K562 (cell line): ENCODE results near the gene ABCG5. TPM values are rescaled to one million over a fixed set of nuclear protein-coding genes. Genes with fewer than 3 reads are reported as not detected.

Source experiments
- ATAC-seq: fragments of 200-7000 bp; cut with Tn5 transposase; 3 replicates; pipeline ENCODE4 v1.9.1; 2020; ENCODE audit warnings: moderate library complexity
- BruUV-seq: library from RNA; stranded (reverse); fragments of 400-500 nt; replicated peaks from 2 replicates; lab custom pipeline; 2021; lab: Mats Ljungman, UMichigan
- CTCF ChIA-PET: fragments of 300-600 bp; formaldehyde crosslinking; extraction: SDS; loops from one replicate; lab custom pipeline; 2021; ENCODE audit warnings: low intra/inter-chr PET ratio; lab: Yijun Ruan, JAX
- POLR2A ChIA-PET: fragments of 300-600, 350-650 bp; sonication (Branson Sonifier 250); formaldehyde crosslinking; extraction: SDS; loops from one replicate; lab custom pipeline; 2021; ENCODE audit warnings: antibody characterized with exemption, inconsistent platforms; lab: Yijun Ruan, JAX
- DNase-seq, 4 experiments: peaks; one replicate each; pipeline versions ENCODE4 v3.0.0 to v3.0.0-alpha.2; 2011 to 2018; ENCODE audit warnings: low spot score in 3 of 4, mixed read lengths in 3 of 4; ENCODE audit errors: extremely low read depth in 1 of 4
- FAIRE-seq: peaks from 2 replicates; lab custom pipeline; 2011; peaks lifted over from hg19 to GRCh38; lab: Jason Lieb, UNC
- H2AFZ ChIP-seq: 2 replicates; pipeline ENCODE4 v1.6.0; 2011; ENCODE audit warnings: low read depth, low read length, control low read depth, inconsistent platforms
- H3K27ac ChIP-seq: fragments of 200-600 bp; 3 replicates; pipeline ENCODE4 v1.8.0; 2011; ENCODE audit warnings: low read depth, mild to moderate bottlenecking, control low read depth, inconsistent platforms, low read length, moderate library complexity, mixed read lengths; ENCODE audit errors: extremely low read depth
- H3K27me3 ChIP-seq, 2 experiments: fragments of 300-600 bp in 1 of 2; 2 replicates in 1 of 2; 3 replicates in 1 of 2; pipeline versions ENCODE4 v1.6.0 to v1.8.0; 2011; ENCODE audit warnings: inconsistent platforms in 2 of 2, low read length in 2 of 2, mild to moderate bottlenecking in 1 of 2, mixed read lengths in 1 of 2, moderate library complexity in 1 of 2; ENCODE audit not compliant: control insufficient read depth in 2 of 2, insufficient read depth in 2 of 2
- H3K36me3 ChIP-seq: fragments of 300-600 bp; 3 replicates; pipeline ENCODE4 v1.8.0; 2011; ENCODE audit warnings: mild to moderate bottlenecking, low read length, inconsistent platforms; ENCODE audit not compliant: control insufficient read depth, insufficient read depth
- H3K4me1 ChIP-seq, 2 experiments: fragments of 200-600 bp in 1 of 2; replicated peaks in 1 of 2; 2 replicates in 1 of 2; 3 replicates in 1 of 2; pipeline versions ENCODE4 v1.5.1 to v1.8.0; 2011; ENCODE audit warnings: inconsistent platforms in 2 of 2, low read length in 2 of 2, mild to moderate bottlenecking in 1 of 2, mixed read lengths in 1 of 2, moderate library complexity in 1 of 2; ENCODE audit not compliant: control insufficient read depth in 2 of 2, insufficient read depth in 2 of 2
- H3K4me2 ChIP-seq: 2 replicates; pipeline ENCODE4 v1.6.1; 2011; ENCODE audit warnings: low read length, control low read depth, inconsistent platforms, mixed read lengths; ENCODE audit not compliant: insufficient read depth
- H3K4me3 ChIP-seq: fragments of 200-600 bp; sonication (generic), shearing (Covaris generic); 2 replicates; pipeline ENCODE4 v1.5.1; 2016; ENCODE audit warnings: control low read depth, inconsistent platforms
- H3K79me2 ChIP-seq: fragments of 200-600 bp; 3 replicates; pipeline ENCODE4 v1.8.0; 2011; ENCODE audit warnings: low read length, inconsistent platforms; ENCODE audit not compliant: control insufficient read depth, insufficient read depth
- H3K9ac ChIP-seq, 2 experiments: 2 replicates each; pipeline versions ENCODE4 v1.6.0 to v1.6.1; 2011; ENCODE audit warnings: low read depth in 2 of 2, low read length in 2 of 2, control low read depth in 1 of 2, inconsistent platforms in 1 of 2, mild to moderate bottlenecking in 1 of 2, mixed read lengths in 1 of 2; ENCODE audit not compliant: insufficient read depth in 1 of 2
- H3K9me1 ChIP-seq: one replicate; pipeline ENCODE4 v1.6.0; 2011; ENCODE audit warnings: inconsistent platforms, mild to moderate bottlenecking, low read length, moderate library complexity; ENCODE audit not compliant: control insufficient read depth, insufficient read depth
- H3K9me3 ChIP-seq: replicated peaks from 2 replicates; pipeline ENCODE4 v1.5.1; 2011; ENCODE audit warnings: low read depth, low read length, inconsistent platforms; ENCODE audit not compliant: control insufficient read depth, insufficient read depth
- H4K20me1 ChIP-seq: replicated peaks from 2 replicates; pipeline ENCODE4 v1.6.1; 2011; ENCODE audit warnings: low read length, inconsistent platforms, mixed read lengths; ENCODE audit not compliant: control insufficient read depth, insufficient read depth
- CREB3 ChIP-seq: fragments of 450-650 bp; conservative IDR thresholded peaks from 2 replicates; pipeline ENCODE4 v1.6.1; 2016; ENCODE audit warnings: missing genetic modification characterization, low read depth, mild to moderate bottlenecking, missing compliant biosample characterization, moderate library complexity
- FOXA1 ChIP-seq: fragments of 450-650 bp; IDR thresholded peaks from 2 replicates; pipeline ENCODE4 v1.6.1; 2016; ENCODE audit warnings: mild to moderate bottlenecking, borderline replicate concordance
- HDAC3 ChIP-seq: fragments of 450-650 bp; IDR thresholded peaks from 2 replicates; pipeline ENCODE4 v1.6.1; 2018; ENCODE audit warnings: borderline replicate concordance, mild to moderate bottlenecking, moderate library complexity; ENCODE audit not compliant: partially characterized antibody
- WGBS: fragments of 100-300 bp; shearing (Covaris generic); methylation state at CpG from one replicate; pipeline ENCODE4 v1.1.6; 2016; ENCODE audit warnings: low coverage, mixed read lengths; ENCODE audit not compliant: insufficient coverage; ENCODE audit errors: missing lambda C conversion rate; 5-methylcytosine and 5-hydroxymethylcytosine counted together
- in situ Hi-C: fragments of 300-500 bp; cut with MboI; formaldehyde crosslinking; loops from 4 replicates; pipeline ENCODE4 v1.15.0; 2018; ENCODE audit warnings: inconsistent platforms, mixed read lengths
- intact Hi-C: fragments of 100-400 bp; cut with micrococcal nuclease; formaldehyde crosslinking; loops from 2 replicates; pipeline ENCODE4 v1.14.2; 2022
- polyA plus RNA-seq, 8 experiments: library from polyadenylated mRNA; depleted of rRNA in 4 of 8; stranded (reverse) in 5 of 8; unstranded in 3 of 8; fragments of >200 nt; fragmentation: Nextera tagmentation in 2 of 8; fragmentation: Illumina TruSeq in 1 of 8; extraction: Ambion mirVana in 2 of 8; extraction: Trizol in 1 of 8; gene quantifications; 2 replicates each; pipeline versions ENCODE4 v1.2.1 to v1.2.3, GENCODE V29; 2011 to 2014; ENCODE audit warnings: inconsistent platforms in 1 of 8, missing spikeins in 1 of 8
- total RNA-seq, 7 experiments: library from RNA; depleted of rRNA in 6 of 7; stranded (reverse); fragments of >200 nt in 6 of 7; fragmentation: Illumina TruSeq in 2 of 7; extraction: Trizol in 2 of 7; gene quantifications; 2 replicates each; pipeline versions ENCODE4 v1.2.1 to v1.2.3, GENCODE V29; 2011 to 2021; ENCODE audit warnings: low replicate concordance in 1 of 7

Gene ABCG5
- total and polyA plus RNA-seq, 9 of the 15 experiments (the other 6 are each of a cell fraction or from before 2014, with no cell fraction given), result 0.01 TPM; not detected in 7

DNA sequence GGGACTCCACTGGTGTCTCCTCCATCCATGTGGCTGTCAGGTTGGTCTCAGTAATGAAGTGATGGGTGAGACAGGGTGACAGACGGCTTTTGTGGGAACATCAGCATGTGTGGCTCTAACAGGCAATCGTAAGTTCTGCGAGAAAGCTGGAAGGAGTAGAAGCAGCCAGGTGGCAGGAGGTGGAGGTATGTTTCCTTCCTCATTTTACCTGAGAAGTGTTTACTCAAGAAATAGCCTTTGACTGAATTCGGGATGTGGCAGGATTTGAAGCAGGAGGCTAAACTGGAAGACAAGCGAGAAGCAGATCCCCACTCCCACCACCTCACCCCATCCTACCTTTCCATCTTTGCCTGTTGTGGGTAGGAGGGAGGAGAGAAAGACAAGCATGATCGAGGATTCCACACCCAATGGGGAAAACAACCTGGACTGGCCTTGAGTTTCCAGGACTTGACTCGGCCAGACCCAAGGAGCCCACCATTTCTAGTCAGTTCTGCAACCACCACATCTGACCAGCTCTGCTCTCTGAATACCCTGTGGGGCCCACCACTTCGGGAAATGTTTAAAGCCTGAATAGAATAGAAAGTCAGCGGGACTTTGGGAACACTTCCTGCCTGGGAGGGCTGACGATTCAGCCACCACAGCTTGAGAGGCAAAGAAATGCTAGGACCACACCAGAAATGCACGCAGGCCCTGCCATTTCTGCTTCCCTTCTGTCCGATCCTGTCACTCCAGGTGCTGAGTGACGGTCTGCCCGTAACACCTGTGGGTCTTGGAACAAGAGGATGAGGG is 1.3 kb upstream of the ABCG5 start:
- H3K27ac ChIP-seq, result no peak overlapping the region
- CTCF ChIA-PET, result no interaction called here
- ATAC-seq (no peak), DNase-seq (peak in 3 of 4 experiments; percentile 2 to 3 (median 3)), FAIRE-seq (no peak)
- H3K9me3 ChIP-seq, result no peaks in the 10 kb centered on the region
- no peaks in the 10 kb centered on the region for H3K36me3 ChIP-seq
- H3K9me1 ChIP-seq, result no peaks in the 10 kb centered on the region
- POLR2A ChIA-PET, result interaction anchor here (0.5 to 0.7 kb wide), 3 partner anchors 9 to 100 kb away, joined by 3 read pairs; no protein-coding TSS in a partner anchor
- H3K79me2 ChIP-seq, result no peaks in the 10 kb centered on the region
- H3K4me1 ChIP-seq, result peaks cover 2 to 10% of the 10 kb centered on the region in 2 experiments; a peak in 3 of 5 replicates
- H2AFZ ChIP-seq, result no peak overlapping the region
- no peaks in the 10 kb centered on the region for H4K20me1 ChIP-seq
- H3K27me3 ChIP-seq, result peaks cover 40 to 61% of the 10 kb centered on the region in 2 experiments
- in situ Hi-C loops, result no loop called here
- intact Hi-C loops, result no loop called here
- no peak for TF ChIP-seq FOXA1
- no peak for TF ChIP-seq HDAC3
- TF ChIP-seq CREB3 (tag), result no peak
- TF ChIP-seq, all 486 proteins: peak for 0
- Histone ChIP-seq H3K4me2 (no peak overlapping the region), H3K9ac (no peak overlapping the region), H3K4me3 (no peak overlapping the region)
- 12% methylated on average over 14 of the region's 14 CpGs for WGBS
- BruUV-seq, result no TSS peak
